ENCODE results near the gene UBE2S. TPM values are rescaled to one million over a fixed set of nuclear protein-coding genes. Genes with fewer than 3 reads are reported as not detected.

Gene UBE2S
- total RNA-seq, 1 experiment from 2014 or later = 345 TPM

DNA sequence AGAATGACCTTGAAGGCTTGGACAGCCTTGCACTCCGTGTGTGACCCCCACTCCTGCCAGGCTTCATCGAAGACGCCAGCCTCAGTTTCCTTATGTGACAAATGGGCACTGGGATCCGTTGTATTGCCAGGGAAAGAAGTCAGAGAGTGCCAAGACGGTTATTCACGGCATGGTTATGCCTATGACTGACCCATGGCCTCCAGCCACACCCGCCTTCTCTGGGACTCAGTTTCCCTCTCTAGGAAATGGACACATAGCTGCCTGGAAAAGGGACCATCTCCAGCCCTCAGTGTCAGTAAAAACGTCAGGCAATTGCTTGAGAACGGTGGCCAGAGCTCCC is 915 bp upstream of the UBE2S start:
- POLR2A ChIA-PET = interaction anchor here (0.6 to 6.1 kb wide), 7 partner anchors 19 to 149 kb away, joined by 3 to 57 read pairs (median 4); partner anchors contain the start of genes PPP6R1, RPL28 and TMEM238
- Mint-ChIP-seq H3K4me3 (ENCODE audit: unreplicated experiment) (peak overlapping the region; percentile 94), H3K4me1 (ENCODE audit: insufficient read depth, unreplicated experiment) (peaks cover 16% of the 10 kb centered on the region), H3K9me3 (ENCODE audit: unreplicated experiment) (no peaks in the 10 kb centered on the region), H3K27ac (ENCODE audit: low read depth, unreplicated experiment) (peak overlapping the region; percentile 99), H3K36me3 (ENCODE audit: insufficient read depth, unreplicated experiment) (peaks cover 45% of the 10 kb centered on the region), H3K27me3 (ENCODE audit: insufficient read depth, unreplicated experiment) (no peaks in the 10 kb centered on the region)
- DNase-seq (ENCODE audit: unreplicated experiment) = no peak
- intact Hi-C loops (cut with micrococcal nuclease) = no loop called here
- TF ChIP-seq, protein P1, sequence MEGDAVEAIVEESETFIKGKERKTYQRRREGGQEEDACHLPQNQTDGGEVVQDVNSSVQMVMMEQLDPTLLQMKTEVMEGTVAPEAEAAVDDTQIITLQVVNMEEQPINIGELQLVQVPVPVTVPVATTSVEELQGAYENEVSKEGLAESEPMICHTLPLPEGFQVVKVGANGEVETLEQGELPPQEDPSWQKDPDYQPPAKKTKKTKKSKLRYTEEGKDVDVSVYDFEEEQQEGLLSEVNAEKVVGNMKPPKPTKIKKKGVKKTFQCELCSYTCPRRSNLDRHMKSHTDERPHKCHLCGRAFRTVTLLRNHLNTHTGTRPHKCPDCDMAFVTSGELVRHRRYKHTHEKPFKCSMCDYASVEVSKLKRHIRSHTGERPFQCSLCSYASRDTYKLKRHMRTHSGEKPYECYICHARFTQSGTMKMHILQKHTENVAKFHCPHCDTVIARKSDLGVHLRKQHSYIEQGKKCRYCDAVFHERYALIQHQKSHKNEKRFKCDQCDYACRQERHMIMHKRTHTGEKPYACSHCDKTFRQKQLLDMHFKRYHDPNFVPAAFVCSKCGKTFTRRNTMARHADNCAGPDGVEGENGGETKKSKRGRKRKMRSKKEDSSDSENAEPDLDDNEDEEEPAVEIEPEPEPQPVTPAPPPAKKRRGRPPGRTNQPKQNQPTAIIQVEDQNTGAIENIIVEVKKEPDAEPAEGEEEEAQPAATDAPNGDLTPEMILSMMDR (IDR thresholded peaks at IDR 0.05; ENCODE audit: unreplicated experiment) = no peak
- BruUV-seq (replicated peaks) = TSS peak; percentile 77
- CTCF ChIA-PET = interaction anchor here (0.6 to 2.3 kb wide), 5 partner anchors 9 to 168 kb away, joined by 3 to 12 read pairs (median 4); no protein-coding TSS in a partner anchor

DNA sequence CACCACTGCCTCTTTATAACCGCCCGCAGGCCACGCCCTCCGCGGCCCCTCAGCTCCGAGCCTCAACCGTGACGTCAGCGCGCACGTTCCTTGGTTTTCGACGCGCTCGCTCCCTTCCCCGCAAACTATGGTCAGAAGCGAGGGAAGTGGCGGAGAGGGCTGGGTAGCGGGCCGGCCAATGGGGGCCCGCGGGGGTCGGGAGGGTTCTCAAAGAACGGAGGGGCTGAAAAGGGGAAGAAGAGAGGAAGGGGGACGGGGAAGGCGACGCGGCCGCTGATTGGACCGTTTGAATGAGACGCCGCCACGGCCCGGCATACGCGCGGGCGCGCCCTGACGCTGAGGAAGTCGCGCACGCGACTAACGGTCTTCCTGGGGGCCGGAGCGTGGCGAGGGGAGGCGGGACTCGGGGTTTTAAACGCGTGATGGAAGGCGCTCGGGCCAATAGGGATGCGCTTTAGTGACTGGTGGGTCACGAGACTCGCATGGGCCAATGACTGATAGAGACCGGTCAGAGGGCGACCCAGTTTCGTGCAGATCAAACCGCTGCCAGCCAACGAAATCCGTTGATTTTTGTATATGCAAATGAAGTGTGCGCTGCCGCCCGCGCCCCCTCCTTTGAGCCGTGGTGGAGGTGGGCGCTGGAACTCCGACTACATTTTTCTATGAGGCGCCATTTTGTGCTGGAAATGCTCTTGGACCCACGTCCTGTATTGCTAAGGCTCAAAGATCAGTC is 378 bp upstream of the UBE2S start:
- H3K4me3 Mint-ChIP-seq (ENCODE audit: unreplicated experiment) = peak overlapping the region; percentile 94
- POLR2A ChIA-PET = interaction anchor here (0.6 to 6.1 kb wide), 26 partner anchors 9 to 1289 kb away, joined by 3 to 57 read pairs (median 4); partner anchors contain the start of genes HSPBP1, KMT5C, PPP6R1 and RPL28
- H3K27me3 Mint-ChIP-seq (ENCODE audit: insufficient read depth, unreplicated experiment) = no peaks in the 10 kb centered on the region
- BruUV-seq (replicated peaks) = no TSS peak
- intact Hi-C loops (cut with micrococcal nuclease) = no loop called here
- H3K36me3 Mint-ChIP-seq (ENCODE audit: insufficient read depth, unreplicated experiment) = peaks cover 51% of the 10 kb centered on the region
- peak; percentile 100 for DNase-seq (ENCODE audit: unreplicated experiment)
- TF ChIP-seq, protein P1 (IDR thresholded peaks at IDR 0.05; ENCODE audit: unreplicated experiment) = no peak
- H3K27ac Mint-ChIP-seq (ENCODE audit: low read depth, unreplicated experiment) = peak overlapping the region; percentile 99
- H3K4me1 Mint-ChIP-seq (ENCODE audit: insufficient read depth, unreplicated experiment) = peaks cover 21% of the 10 kb centered on the region
- H3K9me3 Mint-ChIP-seq (ENCODE audit: unreplicated experiment) = no peaks in the 10 kb centered on the region
- CTCF ChIA-PET = interaction anchor here (0.6 to 2.3 kb wide), 4 partner anchors 10 to 167 kb away, joined by 3 to 12 read pairs (median 5); no protein-coding TSS in a partner anchor

DNA sequence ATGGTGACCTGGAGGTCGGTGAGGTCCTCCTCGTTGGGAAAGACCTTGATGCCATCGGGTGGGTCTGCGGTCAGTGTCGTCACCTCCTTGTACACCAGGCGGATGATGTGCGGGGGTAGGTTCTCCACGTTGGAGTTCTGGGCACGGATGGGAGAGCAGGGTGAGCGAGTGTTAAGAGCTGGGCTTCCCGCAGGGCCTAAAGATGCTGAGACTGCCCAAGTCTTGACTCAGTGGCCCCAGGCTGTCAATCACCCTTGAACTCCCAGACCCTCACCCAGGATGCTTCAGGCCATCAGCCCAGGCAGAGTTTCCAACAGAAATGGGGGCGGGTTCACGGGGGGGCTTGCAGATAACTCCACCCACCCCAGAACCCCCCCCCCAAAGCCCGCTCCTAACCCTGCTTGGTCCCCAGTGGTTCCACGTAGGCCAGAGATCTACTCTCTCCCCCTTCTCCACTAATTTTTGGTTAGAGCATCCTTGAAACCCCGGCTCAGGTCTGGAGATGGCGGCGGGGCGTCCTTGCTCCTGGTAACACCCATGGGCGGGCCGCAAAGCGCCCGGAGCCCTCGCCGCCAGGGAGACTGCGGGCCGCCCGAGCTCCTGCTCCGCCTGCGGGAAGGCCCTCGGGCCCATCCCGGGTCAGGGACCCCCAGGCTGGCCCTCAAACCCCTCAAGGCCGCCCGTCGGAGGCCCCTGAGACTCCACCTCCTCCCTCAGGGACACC is 600 bp downstream of the UBE2S start:
- Mint-ChIP-seq H3K27ac (ENCODE audit: low read depth, unreplicated experiment) (peak overlapping the region; percentile 99), H3K4me3 (ENCODE audit: unreplicated experiment) (peak overlapping the region; percentile 94), H3K4me1 (ENCODE audit: insufficient read depth, unreplicated experiment) (peaks cover 21% of the 10 kb centered on the region), H3K27me3 (ENCODE audit: insufficient read depth, unreplicated experiment) (no peaks in the 10 kb centered on the region), H3K9me3 (ENCODE audit: unreplicated experiment) (no peaks in the 10 kb centered on the region), H3K36me3 (ENCODE audit: insufficient read depth, unreplicated experiment) (peaks cover 61% of the 10 kb centered on the region)
- intact Hi-C loops (cut with micrococcal nuclease) = no loop called here
- TF ChIP-seq, protein P1 (IDR thresholded peaks at IDR 0.05; ENCODE audit: unreplicated experiment) = no peak
- BruUV-seq (replicated peaks) = TSS peak; percentile 60
- POLR2A ChIA-PET = interaction anchor here (0.6 to 6.1 kb wide), 27 partner anchors 8 to 1288 kb away, joined by 3 to 57 read pairs (median 4); partner anchors contain the start of genes DNAAF3, HSPBP1, KMT5C and PPP6R1
- no peak for DNase-seq (ENCODE audit: unreplicated experiment)
- CTCF ChIA-PET = interaction anchor here (0.6 to 1.9 kb wide), 3 partner anchors 114 to 265 kb away, joined by 3 to 9 read pairs (median 5); no protein-coding TSS in a partner anchor
